Measurements from ENCODE around the gene TLK1.

The TLK1 gene

GRCh38 chr2:170943596-170943995 is 217.1 kb downstream of the TLK1 start:
- DNase-seq (ENCODE audit: low read depth): no peak
- no peak overlapping the region for H3K4me3 ChIP-seq (ENCODE audit: low read depth, low read length)
- no peak for TF ChIP-seq CTCF (IDR thresholded peaks at IDR 0.05; ENCODE audit: control insufficient read depth, extremely low read depth, insufficient read depth)

GRCh38 chr2:170943041-170943440 is 217.7 kb downstream of the TLK1 start:
- TF ChIP-seq CTCF (IDR thresholded peaks at IDR 0.05; ENCODE audit: control insufficient read depth, extremely low read depth, insufficient read depth): no peak
- no peak overlapping the region for H3K4me3 ChIP-seq (ENCODE audit: low read depth, low read length)
- no peak for DNase-seq (ENCODE audit: low read depth)

GRCh38 chr2:170942615-170943014 is 218.1 kb downstream of the TLK1 start:
- DNase-seq (ENCODE audit: low read depth): no peak
- H3K4me3 ChIP-seq (ENCODE audit: low read depth, low read length): no peak overlapping the region
- TF ChIP-seq CTCF (IDR thresholded peaks at IDR 0.05; ENCODE audit: control insufficient read depth, extremely low read depth, insufficient read depth): no peak

All from LNCaP clone FGC (cell line).